Motor neuron (in vitro differentiated cells): ENCODE measurements around the gene CDH1. TPM values are rescaled to one million over a fixed set of nuclear protein-coding genes. Genes with fewer than 3 reads are reported as not detected.
"Not testable (repeated sequence)": the region's sequence is repeated elsewhere in the genome, so short reads cannot be mapped to it uniquely, and the experiment has no call there.

Experiments used
- ATAC-seq, 8 experiments: fragments of 200-7000 bp; cut with Tn5 transposase; replicated peaks in 6 of 8; 2 replicates each; pipeline ENCODE4 v1.8.0; 2021; ENCODE audit warnings: mild to moderate bottlenecking in 8 of 8, moderate library complexity in 8 of 8
- H3K27ac ChIP-seq, 2 donors: fragments of 250-450 bp; sonication (Bioruptor Pico); 2 replicates each; pipeline ENCODE4 v1.9.0; 2021; ENCODE audit warnings: antibody characterized with exemption in 2 of 2, mild to moderate bottlenecking in 2 of 2, moderate library complexity in 1 of 2
- H3K4me1 ChIP-seq, 2 donors: fragments of 250-450 bp; sonication (Bioruptor Pico); replicated peaks in 1 of 2; 2 replicates each; pipeline ENCODE4 v1.6.1; 2021; ENCODE audit warnings: antibody characterized with exemption in 2 of 2, mild to moderate bottlenecking in 2 of 2, moderate library complexity in 1 of 2
- H3K4me3 ChIP-seq, 5 donors: fragments of 250-450 bp; sonication (Bioruptor Pico); 2 replicates each; pipeline ENCODE4 v1.9.0; 2021; ENCODE audit warnings: antibody characterized with exemption in 5 of 5, mild to moderate bottlenecking in 5 of 5, moderate library complexity in 4 of 5
- WGBS, 10 experiments: fragments of 450-650 bp; shearing (Covaris generic); methylation state at CpG; one replicate each; pipeline ENCODE4 v1.0.0; 2022; 5-methylcytosine and 5-hydroxymethylcytosine counted together
- in situ Hi-C, 9 experiments: fragments of 400-800 bp; cut with MboI; loops; one replicate each; pipeline ENCODE4 v1.15.0; 2021; ENCODE audit warnings: low sequenced_read_pairs in 9 of 9, low pct_unique_long_range_greater_than_20kb in 2 of 9; ENCODE audit not compliant: unreplicated experiment in 9 of 9
- total RNA-seq, 8 experiments: library from RNA; unstranded; fragments of 300-600 nt; gene quantifications; 2 replicates each; pipeline versions ENCODE4 v1.2.3 to v1.2.4, GENCODE V29; 2022

CDH1 gene
- total RNA-seq, 8 experiments from 2014 or later: 0.09 to 6.8 (median 0.55) TPM

DNA sequence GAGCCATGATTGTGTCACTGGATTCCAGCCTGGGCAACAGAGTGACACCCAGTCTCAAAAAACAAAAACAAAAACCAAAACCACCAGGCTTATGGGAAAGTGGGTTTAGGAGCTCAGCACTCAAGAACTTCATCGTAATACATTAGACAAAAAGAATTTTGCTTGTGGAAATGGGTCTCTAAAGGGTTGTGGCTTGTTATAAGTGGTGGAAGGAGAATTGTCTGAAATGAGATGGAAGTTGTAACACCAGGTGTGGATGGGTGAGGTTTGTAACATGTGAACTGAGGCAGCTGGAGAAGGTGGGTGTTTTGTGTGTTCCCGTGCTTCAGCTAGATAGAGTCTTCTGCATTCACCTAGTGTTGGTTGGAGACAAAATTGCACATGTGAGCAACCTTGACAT is 35.8 kb downstream of the CDH1 start:
- no peak overlapping the region for H3K4me3 ChIP-seq
- no peak overlapping the region for H3K27ac ChIP-seq
- WGBS, 10 experiments: 17 to 100% (median 78%) methylated on average over 1 to 2 of the region's 2 CpGs; no CpG with 5 or more reads in 1 of the 10 experiments
- no peak for ATAC-seq
- in situ Hi-C loops: no loop called here
- H3K4me1 ChIP-seq: no peaks in the 10 kb centered on the region

DNA sequence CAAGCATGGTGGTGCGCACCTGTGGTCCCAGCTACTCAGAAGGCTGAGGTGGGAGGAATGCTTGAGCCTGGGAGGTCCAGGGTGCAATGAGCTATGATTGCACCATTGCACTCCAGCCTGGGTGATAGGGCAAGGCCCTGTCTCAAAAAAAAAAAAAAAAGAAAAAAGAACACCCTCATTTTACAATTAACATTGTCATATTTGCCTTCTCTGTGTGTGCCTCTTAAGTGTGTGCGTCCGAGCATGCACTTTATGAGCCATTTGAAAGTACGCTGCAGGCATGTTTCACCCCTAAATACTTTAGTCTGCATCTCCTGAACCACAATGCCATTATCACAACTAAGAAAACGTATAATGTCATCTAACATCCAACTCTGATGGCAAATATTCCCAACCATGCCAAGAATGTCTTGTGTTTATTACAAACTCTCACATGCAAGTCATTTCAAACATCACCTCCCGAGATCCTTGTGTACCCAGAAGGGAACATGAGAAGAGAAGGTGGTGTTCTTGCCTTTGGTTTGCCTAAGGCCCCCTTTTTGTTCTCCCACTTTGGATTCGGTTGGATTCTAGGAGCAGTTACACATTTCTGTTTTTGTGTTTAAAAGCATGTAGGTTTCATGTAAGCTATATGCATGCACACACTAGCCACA is 38.0 kb downstream of the CDH1 start:
- H3K4me3 ChIP-seq: no peak overlapping the region
- H3K27ac ChIP-seq: no peak overlapping the region
- no peak for ATAC-seq
- peaks cover 0 to 3% of the 10 kb centered on the region in 2 donors for H3K4me1 ChIP-seq
- WGBS, 10 experiments: 0 to 100% (median 84%) methylated on average over 1 to 7 of the region's 7 CpGs
- in situ Hi-C loops: no loop called here

DNA sequence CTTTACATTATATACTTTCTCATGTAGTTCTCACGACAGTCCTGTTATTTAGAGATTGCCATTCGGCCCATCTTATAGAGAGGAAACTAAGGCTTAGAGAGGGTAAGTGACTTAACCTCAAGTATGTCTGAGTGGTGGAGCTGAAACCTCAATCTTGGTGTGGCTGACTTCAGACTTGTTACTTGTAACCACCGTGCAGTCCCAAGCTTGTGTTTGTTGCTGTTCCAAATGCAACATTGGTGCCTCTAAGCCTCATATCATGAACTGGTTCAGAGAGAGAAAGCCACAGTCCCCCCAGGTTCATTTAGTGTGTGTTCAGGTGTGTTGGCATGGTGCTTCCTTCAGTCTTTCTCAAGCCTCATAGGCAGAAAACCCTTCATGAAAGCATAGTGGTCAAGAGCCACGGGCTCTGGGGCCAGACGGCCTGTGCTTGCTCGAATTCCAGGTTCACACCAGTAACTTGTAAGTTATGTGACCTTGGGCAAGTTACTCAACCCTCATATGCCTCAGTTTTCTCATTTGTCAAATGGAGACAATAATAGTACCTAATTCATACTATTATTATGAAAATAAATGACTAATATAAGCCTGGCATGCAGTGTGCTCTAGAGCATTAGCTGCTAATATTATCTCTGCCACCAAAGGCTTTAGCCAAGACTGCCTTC is 39.9 kb downstream of the CDH1 start:
- WGBS, 10 experiments: 13 to 80% (median 60%) methylated on average over 1 to 4 of the region's 6 CpGs; no CpG with 5 or more reads in 3 of the 10 experiments
- no peak overlapping the region for H3K4me3 ChIP-seq
- no peak for ATAC-seq
- H3K27ac ChIP-seq: no peak overlapping the region
- H3K4me1 ChIP-seq: peaks cover 0 to 9% of the 10 kb centered on the region in 2 donors
- in situ Hi-C loops: no loop called here

- ATAC-seq: peak in 4 of 8 experiments; percentile 35 to 51 (median 40)
- H3K27ac ChIP-seq: no peak overlapping the region
- no peak overlapping the region for H3K4me3 ChIP-seq
- 0 to 25% (median 20%) methylated on average over 2 to 4 of the region's 6 CpGs; no CpG with 5 or more reads in 7 of the 10 experiments for WGBS, 10 experiments
- in situ Hi-C loops: no loop called here
- peaks cover 0 to 9% of the 10 kb centered on the region in 2 donors for H3K4me1 ChIP-seq
Measured at GRCh38 chr16:68778551-68779231, 41.6 kb downstream of the CDH1 start.

DNA sequence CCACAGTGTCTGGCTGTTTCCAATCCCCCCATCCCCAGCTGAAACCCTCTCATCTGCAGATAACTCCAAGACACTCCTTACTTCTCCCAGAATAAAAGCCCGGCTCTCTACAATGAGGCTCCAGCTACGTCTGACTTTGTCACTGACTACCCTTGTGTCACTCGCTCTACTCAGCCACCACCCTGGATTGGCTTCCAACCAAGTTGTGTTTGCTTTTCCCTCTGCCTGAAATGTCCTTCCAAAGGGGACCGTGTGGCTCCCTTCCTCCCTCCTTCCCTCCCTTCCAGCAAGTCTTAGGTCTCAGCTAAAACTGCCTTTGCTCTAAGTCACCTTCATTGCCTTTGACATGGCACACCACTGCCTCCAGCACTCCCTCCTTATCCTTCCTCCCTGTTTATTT is 42.8 kb downstream of the CDH1 start:
- Histone ChIP-seq H3K4me3 (no peak overlapping the region), H3K4me1 (peaks cover 0 to 9% of the 10 kb centered on the region in 2 donors), H3K27ac (no peak overlapping the region)
- in situ Hi-C loops: no loop called here
- WGBS, 10 experiments: 19 to 100% (median 67%) methylated on average over 1 to 4 of the region's 4 CpGs; no CpG with 5 or more reads in 1 of the 10 experiments
- no peak for ATAC-seq

- H3K4me3 ChIP-seq: no peak overlapping the region
- in situ Hi-C loops: no loop called here
- peaks cover under 1 to 16% of the 10 kb centered on the region in 2 donors for H3K4me1 ChIP-seq
- WGBS, 10 experiments: 29 to 100% (median 100%) methylated on average over 1 of the region's 1 CpG; no CpG with 5 or more reads in 7 of the 10 experiments
- ATAC-seq: peak in 1 of 8 experiments; percentile 44
- no peak overlapping the region for H3K27ac ChIP-seq
Measured at GRCh38 chr16:68781784-68782183, 44.7 kb downstream of the CDH1 start.

GRCh38 chr16:68782198-68783174 is 45.4 kb downstream of the CDH1 start:
- Histone ChIP-seq H3K27ac (no peak overlapping the region), H3K4me1 (peaks cover 5 to 23% of the 10 kb centered on the region in 2 donors), H3K4me3 (no peak overlapping the region)
- no peak for ATAC-seq
- 6 to 100% (median 85%) methylated on average over 1 to 13 of the region's 16 CpGs; no CpG with 5 or more reads in 1 of the 10 experiments for WGBS, 10 experiments
- in situ Hi-C loops: no loop called here

GRCh38 chr16:68784226-68784625 is 47.1 kb downstream of the CDH1 start:
- ATAC-seq: no peak
- in situ Hi-C loops: no loop called here
- no peak overlapping the region for H3K27ac ChIP-seq
- no peak overlapping the region for H3K4me3 ChIP-seq
- WGBS, 10 experiments: 14 to 100% (median 83%) methylated on average over 1 to 4 of the region's 5 CpGs; no CpG with 5 or more reads in 4 of the 10 experiments
- H3K4me1 ChIP-seq: peaks cover 5 to 21% of the 10 kb centered on the region in 2 donors

DNA sequence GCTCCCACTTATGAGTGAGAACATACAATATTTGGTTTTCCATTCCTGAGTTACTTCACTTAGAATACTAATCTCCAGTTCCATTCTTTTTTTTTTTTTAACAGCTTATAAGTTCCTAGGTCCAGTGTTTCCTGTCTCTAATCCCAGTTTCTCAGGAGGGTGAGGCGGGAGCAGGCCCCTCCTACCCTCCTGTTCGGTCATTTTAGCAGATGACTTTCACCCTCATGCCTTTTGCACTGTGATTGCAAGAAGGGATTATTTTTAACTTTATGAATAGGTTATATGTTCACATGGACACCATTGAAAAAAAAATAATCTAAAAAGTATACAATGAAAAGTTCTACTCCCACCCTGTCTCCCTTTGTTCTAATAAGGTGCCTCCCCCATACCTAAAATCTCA is 47.6 kb downstream of the CDH1 start:
- H3K27ac ChIP-seq: no peak overlapping the region
- ATAC-seq: no peak
- no peak overlapping the region for H3K4me3 ChIP-seq
- in situ Hi-C loops: no loop called here
- 55 to 100% (median 83%) methylated on average over 1 to 2 of the region's 2 CpGs; no CpG with 5 or more reads in 4 of the 10 experiments for WGBS, 10 experiments
- peaks cover 5 to 21% of the 10 kb centered on the region in 2 donors for H3K4me1 ChIP-seq

DNA sequence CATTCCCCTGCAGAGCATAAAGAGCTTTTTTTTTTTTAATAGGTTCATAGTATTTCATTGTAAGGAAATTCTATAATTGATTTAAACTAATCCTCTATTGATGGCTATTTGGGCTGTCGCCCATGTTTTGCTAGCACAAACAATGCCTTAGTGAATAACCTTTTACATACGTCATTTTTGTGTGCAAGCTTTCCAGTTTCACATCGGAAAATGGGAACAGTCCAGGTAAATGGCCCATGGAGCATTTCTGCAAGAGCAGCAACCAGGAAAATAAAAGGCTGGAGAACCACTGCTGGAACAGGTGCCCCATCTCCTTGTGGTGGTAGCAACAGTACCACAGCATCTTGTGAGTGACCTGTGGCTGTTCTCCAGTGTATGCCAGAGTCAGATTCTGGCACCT is 48.6 kb downstream of the CDH1 start:
- no peak for ATAC-seq
- no peak overlapping the region for H3K27ac ChIP-seq
- 0 to 100% (median 82%) methylated on average over 1 to 3 of the region's 3 CpGs; no CpG with 5 or more reads in 1 of the 10 experiments for WGBS, 10 experiments
- in situ Hi-C loops: no loop called here
- H3K4me3 ChIP-seq: no peak overlapping the region
- peaks cover 5 to 28% of the 10 kb centered on the region in 2 donors for H3K4me1 ChIP-seq

- H3K4me1 ChIP-seq: peaks cover 5 to 25% of the 10 kb centered on the region in 2 donors
- peak overlapping the region in 1 of 2 donors; percentile 50 for H3K27ac ChIP-seq
- in situ Hi-C loops: no loop called here
- no peak overlapping the region for H3K4me3 ChIP-seq
- 0 to 89% (median 40%) methylated on average over 1 to 6 of the region's 7 CpGs; no CpG with 5 or more reads in 1 of the 10 experiments for WGBS, 10 experiments
- peak in 6 of 8 experiments; percentile 30 to 98 (median 95) for ATAC-seq
Measured at GRCh38 chr16:68786685-68787418, 49.8 kb downstream of the CDH1 start.

DNA sequence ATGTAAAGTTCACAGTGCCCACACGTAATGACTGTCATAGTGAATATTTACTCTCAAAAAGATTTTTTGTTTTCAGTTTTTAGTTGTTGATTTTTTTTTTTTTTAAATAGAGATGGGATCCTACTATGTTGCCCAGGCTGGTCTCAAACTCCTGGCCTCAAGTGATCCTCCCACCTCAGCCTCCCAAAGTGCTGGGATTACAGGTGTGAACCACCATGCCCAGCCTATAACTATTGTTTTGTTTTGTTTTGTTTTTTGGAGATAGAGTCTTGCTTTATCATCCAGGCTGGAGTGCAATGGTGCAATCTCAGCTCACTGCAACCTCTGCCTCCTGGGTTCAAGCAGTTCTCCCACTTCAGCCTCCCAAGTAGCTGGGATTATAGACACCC is 50.3 kb downstream of the CDH1 start:
- Histone ChIP-seq H3K27ac (peak overlapping the region in 1 of 2 donors; percentile 50), H3K4me1 (peaks cover 5 to 25% of the 10 kb centered on the region in 2 donors)
- WGBS, 10 experiments: 38 to 100% (median 71%) methylated on average over 1 of the region's 1 CpG; no CpG with 5 or more reads in 6 of the 10 experiments
- ATAC-seq, H3K4me3 ChIP-seq, in situ Hi-C loops: not testable (repeated sequence)
